Measurements from ENCODE around the gene PEF1. TPM values are rescaled to one million over a fixed set of nuclear protein-coding genes. Genes with fewer than 3 reads are reported as not detected.

Gene PEF1
- total RNA-seq, 4 donors from 2014 or later, result 101 to 124 (median 115) TPM

GRCh38 chr1:31657020-31657804 is 12.5 kb upstream of the PEF1 start:
- WGBS, 2 donors, result 73 to 81% methylated on average over 12 to 14 of the region's 14 CpGs
- no peak for TF ChIP-seq CTCF (IDR thresholded peaks at IDR 0.05)
- TF ChIP-seq POLR2A (IDR thresholded peaks at IDR 0.05), result no peak
- no peak for DNase-seq (ENCODE audit: low spot score in 2 of 2)
- intact Hi-C loops (cut with DNase I; ENCODE audit: low total_unique reads), result no loop called here
- H3K4me3 ChIP-seq (ENCODE audit: low read depth, poor library complexity, severe bottlenecking), result no peak overlapping the region

- no peak for DNase-seq (ENCODE audit: low spot score in 2 of 2)
- intact Hi-C loops (cut with DNase I; ENCODE audit: low total_unique reads), result no loop called here
- 74 to 78% methylated on average over 4 of the region's 4 CpGs for WGBS, 2 donors
- H3K4me3 ChIP-seq (ENCODE audit: low read depth, poor library complexity, severe bottlenecking), result no peak overlapping the region
- TF ChIP-seq CTCF (IDR thresholded peaks at IDR 0.05), result no peak
- no peak for TF ChIP-seq POLR2A (IDR thresholded peaks at IDR 0.05)
Measured at GRCh38 chr1:31655756-31656155, 11.1 kb upstream of the PEF1 start.

GRCh38 chr1:31655104-31655503 is 10.4 kb upstream of the PEF1 start:
- TF ChIP-seq CTCF (IDR thresholded peaks at IDR 0.05) (no peak), POLR2A (IDR thresholded peaks at IDR 0.05) (no peak)
- intact Hi-C loops (cut with DNase I; ENCODE audit: low total_unique reads), result no loop called here
- DNase-seq (ENCODE audit: low spot score in 2 of 2), result no peak
- WGBS, 2 donors, result 81 to 83% methylated on average over 6 of the region's 6 CpGs
- H3K4me3 ChIP-seq (ENCODE audit: low read depth, poor library complexity, severe bottlenecking), result no peak overlapping the region

- intact Hi-C loops (cut with DNase I; ENCODE audit: low total_unique reads), result no loop called here
- no peak for DNase-seq (ENCODE audit: low spot score in 2 of 2)
Measured at GRCh38 chr1:31654474-31654776, 9.7 kb upstream of the PEF1 start.

GRCh38 chr1:31653717-31654473 is 9.2 kb upstream of the PEF1 start:
- TF ChIP-seq POLR2A (IDR thresholded peaks at IDR 0.05) (no peak), CTCF (IDR thresholded peaks at IDR 0.05) (no peak)
- 85 to 86% methylated on average over 12 of the region's 12 CpGs for WGBS, 2 donors
- H3K4me3 ChIP-seq (ENCODE audit: low read depth, poor library complexity, severe bottlenecking), result no peak overlapping the region
- intact Hi-C loops (cut with DNase I; ENCODE audit: low total_unique reads), result no loop called here
- DNase-seq (ENCODE audit: low spot score in 2 of 2), result no peak

More at GRCh38 chr1:31654474-31654776, 9.7 kb upstream of the PEF1 start:
- WGBS, 2 donors, result 86 to 93% methylated on average over 5 of the region's 5 CpGs
- H3K4me3 ChIP-seq (ENCODE audit: low read depth, poor library complexity, severe bottlenecking), result no peak overlapping the region
- TF ChIP-seq POLR2A (IDR thresholded peaks at IDR 0.05), result no peak
- TF ChIP-seq CTCF (IDR thresholded peaks at IDR 0.05), result no peak
